Stomach (tissue), 4 donors: ENCODE measurements around the gene TET1.
A peak's percentile ranks its signal among the peaks of the same experiment; 100 is the strongest.

Source experiments
- POLR2A ChIP-seq, 4 donors: fragments of 450-650 bp; IDR thresholded peaks; one replicate each; pipeline ENCODE4 v1.6.1; 2016; ENCODE audit warnings: antibody characterized with exemption in 4 of 4, control low read depth in 2 of 4, mild to moderate bottlenecking in 1 of 4, moderate library complexity in 1 of 4
- POLR2AphosphoS5 ChIP-seq, 3 donors: sonication (generic); formaldehyde crosslinking; IDR thresholded peaks; one replicate each; pipeline ENCODE4 v1.6.1; 2016; ENCODE audit warnings: antibody characterized with exemption in 3 of 3
- TF ChIP-seq, protein P1 (sequence below), 7 experiments: fragments of 450-650 bp in 4 of 7; fragments of 200-600 bp in 3 of 7; sonication (generic) in 3 of 7; IDR thresholded peaks; one replicate each; pipeline ENCODE4 v1.5.1; 2016 to 2019; ENCODE audit warnings: antibody characterized with exemption in 7 of 7, control low read depth in 2 of 7, mild to moderate bottlenecking in 1 of 7

DNA sequence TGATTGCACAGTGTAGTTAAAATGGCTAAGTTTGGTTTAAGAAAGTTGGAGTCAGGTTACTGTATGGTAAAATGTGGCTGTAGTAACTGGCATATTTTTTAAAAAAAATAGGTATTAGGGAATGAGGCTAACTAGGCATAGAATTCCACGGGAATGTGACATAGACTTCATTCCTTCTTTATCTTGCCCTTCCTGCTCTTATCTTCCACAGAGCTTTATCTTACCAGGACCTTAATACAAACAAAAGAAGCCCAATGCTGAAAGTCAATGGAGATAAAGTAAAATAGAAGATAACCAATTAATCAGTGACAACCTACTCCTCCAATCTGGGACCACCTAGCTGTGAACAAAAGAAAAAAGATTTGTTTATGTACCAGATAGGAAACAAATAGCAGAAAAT lies 58.1 kb downstream of the TET1 start:
- TF ChIP-seq POLR2AphosphoS5 (IDR thresholded peaks at IDR 0.05) (peak in 1 of 3 donors; percentile 5), POLR2A (IDR thresholded peaks at IDR 0.05) (no peak)
- TF ChIP-seq, protein P1, sequence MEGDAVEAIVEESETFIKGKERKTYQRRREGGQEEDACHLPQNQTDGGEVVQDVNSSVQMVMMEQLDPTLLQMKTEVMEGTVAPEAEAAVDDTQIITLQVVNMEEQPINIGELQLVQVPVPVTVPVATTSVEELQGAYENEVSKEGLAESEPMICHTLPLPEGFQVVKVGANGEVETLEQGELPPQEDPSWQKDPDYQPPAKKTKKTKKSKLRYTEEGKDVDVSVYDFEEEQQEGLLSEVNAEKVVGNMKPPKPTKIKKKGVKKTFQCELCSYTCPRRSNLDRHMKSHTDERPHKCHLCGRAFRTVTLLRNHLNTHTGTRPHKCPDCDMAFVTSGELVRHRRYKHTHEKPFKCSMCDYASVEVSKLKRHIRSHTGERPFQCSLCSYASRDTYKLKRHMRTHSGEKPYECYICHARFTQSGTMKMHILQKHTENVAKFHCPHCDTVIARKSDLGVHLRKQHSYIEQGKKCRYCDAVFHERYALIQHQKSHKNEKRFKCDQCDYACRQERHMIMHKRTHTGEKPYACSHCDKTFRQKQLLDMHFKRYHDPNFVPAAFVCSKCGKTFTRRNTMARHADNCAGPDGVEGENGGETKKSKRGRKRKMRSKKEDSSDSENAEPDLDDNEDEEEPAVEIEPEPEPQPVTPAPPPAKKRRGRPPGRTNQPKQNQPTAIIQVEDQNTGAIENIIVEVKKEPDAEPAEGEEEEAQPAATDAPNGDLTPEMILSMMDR (IDR thresholded peaks at IDR 0.05) = no peak
